Dendritic cell treated with granulocyte-macrophage colony-stimulating factor and Interleukin-4, amounts not matched to agents 40 ng/mL and 50 ng/mL, for 4 days (primary cell): ENCODE data around the gene RIPOR1.
"Not testable (repeated sequence)": the region's sequence is repeated elsewhere in the genome, so short reads cannot be mapped to it uniquely, and the experiment has no call there.

Source experiments
- H3K27ac Mint-ChIP-seq: one replicate; pipeline ENCODE4 v1.8.0; 2022; ENCODE audit warnings: mild to moderate bottlenecking, mixed read lengths
- H3K27me3 Mint-ChIP-seq: one replicate; pipeline ENCODE4 v1.8.0; 2022; ENCODE audit warnings: mild to moderate bottlenecking, mixed read lengths
- H3K36me3 Mint-ChIP-seq: one replicate; pipeline ENCODE4 v1.8.0; 2022; ENCODE audit warnings: low read depth, mixed read lengths
- H3K4me1 Mint-ChIP-seq: one replicate; pipeline ENCODE4 v1.8.0; 2022; ENCODE audit warnings: low read depth, mixed read lengths
- H3K4me3 Mint-ChIP-seq: one replicate; pipeline ENCODE4 v1.8.0; 2022; ENCODE audit warnings: mild to moderate bottlenecking, moderate library complexity, mixed read lengths
- H3K9me3 Mint-ChIP-seq: one replicate; pipeline ENCODE4 v1.8.0; 2022; ENCODE audit warnings: mixed read lengths
- intact Hi-C: fragments of 100-400 bp; cut with micrococcal nuclease; formaldehyde crosslinking; loops from one replicate; pipeline ENCODE4 v1.15.0; 2022

Gene RIPOR1

GRCh38 chr16:67525176-67525860 is 3.3 kb upstream of the RIPOR1 start:
- H3K27me3 Mint-ChIP-seq: peaks cover 32% of the 10 kb centered on the region
- intact Hi-C loops: no loop called here
- H3K4me1 Mint-ChIP-seq: peaks cover 31% of the 10 kb centered on the region
- peak overlapping the region; percentile 13 for H3K27ac Mint-ChIP-seq
- no peaks in the 10 kb centered on the region for H3K9me3 Mint-ChIP-seq
- H3K36me3 Mint-ChIP-seq: peaks cover 11% of the 10 kb centered on the region
- H3K4me3 Mint-ChIP-seq: no peak overlapping the region

- Mint-ChIP-seq H3K36me3 (peaks cover 16% of the 10 kb centered on the region), H3K4me3 (no peak overlapping the region), H3K27ac (peak overlapping the region; percentile 14), H3K27me3 (peaks cover 32% of the 10 kb centered on the region), H3K9me3 (no peaks in the 10 kb centered on the region), H3K4me1 (peaks cover 30% of the 10 kb centered on the region)
- intact Hi-C loops: no loop called here
These were observed 2.4 kb upstream of the RIPOR1 start for GRCh38 chr16:67526149-67526791.

GRCh38 chr16:67528870-67529581 is 397 bp downstream of the RIPOR1 start:
- Mint-ChIP-seq H3K4me1 (peaks cover 44% of the 10 kb centered on the region), H3K27ac (peak overlapping the region; percentile 96), H3K4me3 (peak overlapping the region; percentile 81), H3K27me3 (peaks cover 28% of the 10 kb centered on the region), H3K36me3 (peaks cover 30% of the 10 kb centered on the region), H3K9me3 (no peaks in the 10 kb centered on the region)
- intact Hi-C loops: no loop called here

- intact Hi-C loops: loop anchor here (2.0 kb wide), 1 partner anchor 33 kb away; the partner anchor contains the start of gene CTCF
- Mint-ChIP-seq H3K9me3 (no peaks in the 10 kb centered on the region), H3K4me3 (peak overlapping the region; percentile 81), H3K27ac (peak overlapping the region; percentile 96), H3K27me3 (peaks cover 25% of the 10 kb centered on the region), H3K4me1 (peaks cover 44% of the 10 kb centered on the region), H3K36me3 (peaks cover 30% of the 10 kb centered on the region)
These were observed 968 bp downstream of the RIPOR1 start for GRCh38 chr16:67529582-67530012.

- Mint-ChIP-seq H3K9me3 (no peaks in the 10 kb centered on the region), H3K4me1 (peaks cover 45% of the 10 kb centered on the region), H3K27me3 (peaks cover 22% of the 10 kb centered on the region), H3K36me3 (peaks cover 36% of the 10 kb centered on the region), H3K27ac (peak overlapping the region; percentile 96), H3K4me3 (peak overlapping the region; percentile 81)
- intact Hi-C loops: loop anchor here (2.0 kb wide), 1 partner anchor 33 kb away; the partner anchor contains the start of gene CTCF
These were observed 1.6 kb downstream of the RIPOR1 start for GRCh38 chr16:67530013-67530939.

- H3K9me3 Mint-ChIP-seq: no peaks in the 10 kb centered on the region
- peaks cover 45% of the 10 kb centered on the region for H3K4me1 Mint-ChIP-seq
- H3K27ac Mint-ChIP-seq: peak overlapping the region; percentile 96
- intact Hi-C loops: loop anchor here (2.0 kb wide), 1 partner anchor 32 kb away; the partner anchor contains the start of gene CTCF
- peak overlapping the region; percentile 81 for H3K4me3 Mint-ChIP-seq
- H3K27me3 Mint-ChIP-seq: peaks cover 15% of the 10 kb centered on the region
- peaks cover 44% of the 10 kb centered on the region for H3K36me3 Mint-ChIP-seq
These were observed 2.6 kb downstream of the RIPOR1 start for GRCh38 chr16:67531247-67531646.

GRCh38 chr16:67533024-67533560 is 4.5 kb downstream of the RIPOR1 start:
- Mint-ChIP-seq H3K27me3 (peaks cover 7% of the 10 kb centered on the region), H3K27ac (peak overlapping the region; percentile 28), H3K9me3 (no peaks in the 10 kb centered on the region), H3K36me3 (peaks cover 52% of the 10 kb centered on the region), H3K4me1 (peaks cover 57% of the 10 kb centered on the region), H3K4me3 (no peak overlapping the region)
- intact Hi-C loops: no loop called here

GRCh38 chr16:67533987-67534386 is 5.4 kb downstream of the RIPOR1 start:
- intact Hi-C loops, H3K9me3 Mint-ChIP-seq, H3K4me3 Mint-ChIP-seq, H3K27ac Mint-ChIP-seq, H3K27me3 Mint-ChIP-seq: not testable (repeated sequence)
- H3K4me1 Mint-ChIP-seq: peaks cover 64% of the 10 kb centered on the region
- peaks cover 59% of the 10 kb centered on the region for H3K36me3 Mint-ChIP-seq

GRCh38 chr16:67534431-67534830 is 5.8 kb downstream of the RIPOR1 start:
- Mint-ChIP-seq H3K27ac (no peak overlapping the region), H3K4me1 (peaks cover 68% of the 10 kb centered on the region), H3K9me3 (no peaks in the 10 kb centered on the region), H3K27me3 (peaks cover 7% of the 10 kb centered on the region), H3K4me3 (no peak overlapping the region), H3K36me3 (peaks cover 60% of the 10 kb centered on the region)
- intact Hi-C loops: no loop called here

- Mint-ChIP-seq H3K4me3 (no peak overlapping the region), H3K4me1 (peaks cover 75% of the 10 kb centered on the region), H3K9me3 (no peaks in the 10 kb centered on the region), H3K27me3 (peaks cover 7% of the 10 kb centered on the region), H3K36me3 (peaks cover 61% of the 10 kb centered on the region), H3K27ac (peak overlapping the region; percentile 7)
- intact Hi-C loops: no loop called here
These were observed 6.6 kb downstream of the RIPOR1 start for GRCh38 chr16:67535201-67535600.

GRCh38 chr16:67537270-67537635 is 8.6 kb downstream of the RIPOR1 start:
- Mint-ChIP-seq H3K4me3 (peak overlapping the region; percentile 81), H3K9me3 (no peaks in the 10 kb centered on the region), H3K36me3 (peaks cover 75% of the 10 kb centered on the region), H3K4me1 (peaks cover 81% of the 10 kb centered on the region), H3K27ac (peak overlapping the region; percentile 83), H3K27me3 (peaks cover 7% of the 10 kb centered on the region)
- intact Hi-C loops: no loop called here

GRCh38 chr16:67537636-67538591 is 9.3 kb downstream of the RIPOR1 start:
- Mint-ChIP-seq H3K27me3 (peaks cover 7% of the 10 kb centered on the region), H3K4me1 (peaks cover 81% of the 10 kb centered on the region)

More at GRCh38 chr16:67537636-67538591, 9.3 kb downstream of the RIPOR1 start:
- peak overlapping the region; percentile 83 for H3K27ac Mint-ChIP-seq
- intact Hi-C loops: no loop called here
- H3K4me3 Mint-ChIP-seq: peak overlapping the region; percentile 81
- H3K9me3 Mint-ChIP-seq: no peaks in the 10 kb centered on the region
- H3K36me3 Mint-ChIP-seq: peaks cover 76% of the 10 kb centered on the region
